ENCODE measurements around the gene SRD5A3. TPM values are rescaled to one million over a fixed set of nuclear protein-coding genes. Genes with fewer than 3 reads are reported as not detected.
"Not testable (repeated sequence)": the region's sequence is repeated elsewhere in the genome, so short reads cannot be mapped to it uniquely, and the experiment has no call there.

Gene SRD5A3
- total RNA-seq, 2 donors from 2014 or later = 6.6 to 14.8 TPM

DNA sequence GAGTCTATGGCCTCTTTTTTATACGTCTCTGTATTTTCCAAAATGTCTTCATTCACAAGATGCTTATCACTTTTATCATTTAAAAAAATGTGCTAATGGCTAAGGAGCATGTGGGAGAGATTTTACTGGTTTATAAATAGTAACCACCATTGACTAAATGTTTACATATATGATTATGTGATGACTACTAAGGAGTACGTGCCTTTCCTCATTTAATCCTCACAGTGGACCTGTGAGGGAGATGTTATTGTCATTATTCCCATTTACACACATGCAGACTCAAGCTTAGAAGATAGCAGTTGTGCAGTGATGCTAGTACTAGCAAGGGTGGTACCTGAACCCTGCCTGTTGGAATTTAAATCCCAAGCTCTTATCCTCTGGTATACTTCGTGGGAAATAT is 2.4 kb downstream of the SRD5A3 start:
- H3K27me3 ChIP-seq (replicated peaks; ENCODE audit: insufficient read depth) = no peaks in the 10 kb centered on the region
- WGBS = 38% methylated on average over 3 of the region's 3 CpGs
- no peak overlapping the region for H3K4me3 ChIP-seq
- no peak for DNase-seq (ENCODE audit: low spot score)
- TF ChIP-seq POLR2AphosphoS5 (IDR thresholded peaks at IDR 0.05) (no peak), CTCF (IDR thresholded peaks at IDR 0.05) (no peak), POLR2A (IDR thresholded peaks at IDR 0.05) (no peak)
- no peaks in the 10 kb centered on the region for H3K36me3 ChIP-seq
- no peak overlapping the region for H3K27ac ChIP-seq
- no peaks in the 10 kb centered on the region for H3K9me3 ChIP-seq
- H3K4me1 ChIP-seq (replicated peaks) = peaks cover 5% of the 10 kb centered on the region
- intact Hi-C loops (cut with DNase I) = loop anchor here (10.0 kb wide), 2 partner anchors 96 to 506 kb away; partner anchors contain the start of gene EXOC1

GRCh38 chr4:55350870-55351269 is 4.8 kb downstream of the SRD5A3 start:
- DNase-seq (ENCODE audit: low spot score); H3K4me1 ChIP-seq (replicated peaks); H3K27ac ChIP-seq; intact Hi-C loops (cut with DNase I); H3K4me3 ChIP-seq; H3K9me3 ChIP-seq; H3K36me3 ChIP-seq; H3K27me3 ChIP-seq (replicated peaks; ENCODE audit: insufficient read depth): not testable (repeated sequence)
- WGBS = 96% methylated on average over 10 of the region's 10 CpGs

- no peak overlapping the region for H3K27ac ChIP-seq
- no peak for DNase-seq (ENCODE audit: low spot score)
- no peaks in the 10 kb centered on the region for H3K27me3 ChIP-seq (replicated peaks; ENCODE audit: insufficient read depth)
- intact Hi-C loops (cut with DNase I) = no loop called here
- no peak for TF ChIP-seq CTCF (IDR thresholded peaks at IDR 0.05)
- no peak for TF ChIP-seq POLR2AphosphoS5 (IDR thresholded peaks at IDR 0.05)
- no peak for TF ChIP-seq POLR2A (IDR thresholded peaks at IDR 0.05)
- no peak overlapping the region for H3K4me3 ChIP-seq
- H3K9me3 ChIP-seq = no peaks in the 10 kb centered on the region
- H3K4me1 ChIP-seq (replicated peaks) = peaks cover 5% of the 10 kb centered on the region
- H3K36me3 ChIP-seq = no peaks in the 10 kb centered on the region
Measured at GRCh38 chr4:55351824-55352223, 5.8 kb downstream of the SRD5A3 start.

GRCh38 chr4:55352726-55353125 is 6.7 kb downstream of the SRD5A3 start:
- no peaks in the 10 kb centered on the region for H3K36me3 ChIP-seq
- no peaks in the 10 kb centered on the region for H3K9me3 ChIP-seq
- H3K27me3 ChIP-seq (replicated peaks; ENCODE audit: insufficient read depth) = no peaks in the 10 kb centered on the region
- 94% methylated on average over 2 of the region's 2 CpGs for WGBS
- H3K4me3 ChIP-seq = no peak overlapping the region
- no peak overlapping the region for H3K27ac ChIP-seq
- H3K4me1 ChIP-seq (replicated peaks) = peaks cover 5% of the 10 kb centered on the region
- DNase-seq (ENCODE audit: low spot score) = no peak
- intact Hi-C loops (cut with DNase I) = no loop called here
- TF ChIP-seq POLR2AphosphoS5 (IDR thresholded peaks at IDR 0.05) (no peak), CTCF (IDR thresholded peaks at IDR 0.05) (no peak), POLR2A (IDR thresholded peaks at IDR 0.05) (no peak)

DNA sequence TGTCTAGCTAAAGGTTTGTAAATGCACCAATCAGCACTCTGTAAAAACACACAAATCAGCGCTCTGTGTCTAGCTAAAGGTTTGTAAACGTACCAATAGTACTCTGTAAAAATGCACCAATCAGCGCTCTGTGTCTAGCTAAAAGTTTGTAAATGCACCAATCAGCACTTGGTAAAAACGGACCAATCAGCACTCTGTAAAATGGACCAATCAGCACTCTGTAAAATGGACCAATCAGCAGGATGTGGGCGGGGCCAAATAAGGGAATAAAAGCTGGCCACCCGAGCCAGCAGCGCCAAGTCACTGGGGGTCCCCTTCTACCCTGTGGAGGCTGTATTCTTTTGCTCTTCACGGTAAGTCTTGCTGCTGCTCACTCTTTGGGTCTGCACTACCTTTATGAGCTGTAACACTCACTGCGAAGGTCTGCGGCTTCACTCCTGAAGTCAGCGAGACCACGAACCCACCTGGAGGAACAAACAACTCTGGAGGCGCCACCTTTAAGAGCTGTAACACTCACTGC is 7.2 kb downstream of the SRD5A3 start:
- H3K36me3 ChIP-seq; intact Hi-C loops (cut with DNase I); H3K27ac ChIP-seq; H3K4me1 ChIP-seq (replicated peaks); H3K27me3 ChIP-seq (replicated peaks; ENCODE audit: insufficient read depth); H3K9me3 ChIP-seq; H3K4me3 ChIP-seq; DNase-seq (ENCODE audit: low spot score): not testable (repeated sequence)
- WGBS = 95% methylated on average over 13 of the region's 13 CpGs

GRCh38 chr4:55354648-55355047 is 8.6 kb downstream of the SRD5A3 start:
- no peaks in the 10 kb centered on the region for H3K9me3 ChIP-seq
- H3K4me1 ChIP-seq (replicated peaks) = no peaks in the 10 kb centered on the region
- H3K36me3 ChIP-seq = no peaks in the 10 kb centered on the region
- no peak for TF ChIP-seq POLR2AphosphoS5 (IDR thresholded peaks at IDR 0.05)
- no peak for TF ChIP-seq CTCF (IDR thresholded peaks at IDR 0.05)
- no peak for TF ChIP-seq POLR2A (IDR thresholded peaks at IDR 0.05)
- no peaks in the 10 kb centered on the region for H3K27me3 ChIP-seq (replicated peaks; ENCODE audit: insufficient read depth)
- intact Hi-C loops (cut with DNase I) = no loop called here
- no peak overlapping the region for H3K27ac ChIP-seq
- DNase-seq (ENCODE audit: low spot score) = no peak
- H3K4me3 ChIP-seq = no peak overlapping the region
- 93% methylated on average over 8 of the region's 8 CpGs for WGBS
